H1 (cell line): ENCODE data around the gene VSTM4. TPM values are rescaled to one million over a fixed set of nuclear protein-coding genes. Genes with fewer than 3 reads are reported as not detected.

ENCODE experiments used
- BACH1 ChIP-seq: IDR thresholded peaks from 2 replicates; pipeline ENCODE4 v1.6.1; 2012; ENCODE audit warnings: low read length, improper control_type of control experiment
- KDM1A ChIP-seq: fragments of 200-600, 300-600 bp; sonication (generic); IDR thresholded peaks from 2 replicates; pipeline ENCODE4 v1.7.1; 2016; ENCODE audit warnings: mild to moderate bottlenecking, low read length, borderline replicate concordance
- POLR2AphosphoS5 ChIP-seq: IDR thresholded peaks from 2 replicates; pipeline ENCODE4 v1.6.1; 2011; ENCODE audit warnings: low read depth, low read length
- SP1 ChIP-seq: IDR thresholded peaks from 2 replicates; pipeline ENCODE4 v1.6.1; 2011; ENCODE audit warnings: low read depth, low read length
- polyA plus RNA-seq, 7 experiments: library from polyadenylated mRNA; depleted of rRNA in 3 of 7; stranded (reverse) in 5 of 7; unstranded in 2 of 7; fragments of >200 nt in 5 of 7; fragments of 200-250 nt in 2 of 7; gene quantifications; 1 replicate in 5 of 7; 2 replicates in 1 of 7; 4 replicates in 1 of 7; pipeline versions ENCODE4 v1.2.1 to v1.2.3, GENCODE V29; 2011 to 2013; ENCODE audit warnings: missing spikeins in 2 of 7, mixed read lengths in 2 of 7
- total RNA-seq: library from RNA; stranded (reverse); fragmentation: NEBNext Ultra II Directional; extraction: Animal tissue kit (Norgen Biotek cat#: 25700); gene quantifications from 2 replicates; pipeline ENCODE4 v1.2.1, GENCODE V29; 2021
- TF ChIP-seq, protein P1 (sequence below): fragments of 300-600 bp; sonication (generic); IDR thresholded peaks from 2 replicates; pipeline ENCODE4 v1.7.1; 2012; ENCODE audit warnings: low read length, moderate library complexity, mild to moderate bottlenecking, inconsistent platforms; ENCODE audit not compliant: insufficient replicate concordance

VSTM4 gene
- total and polyA plus RNA-seq, 2 of the 8 experiments (the other 6 are each of a cell fraction or from before 2014, with no cell fraction given), result 0.48 to 0.73 TPM

DNA sequence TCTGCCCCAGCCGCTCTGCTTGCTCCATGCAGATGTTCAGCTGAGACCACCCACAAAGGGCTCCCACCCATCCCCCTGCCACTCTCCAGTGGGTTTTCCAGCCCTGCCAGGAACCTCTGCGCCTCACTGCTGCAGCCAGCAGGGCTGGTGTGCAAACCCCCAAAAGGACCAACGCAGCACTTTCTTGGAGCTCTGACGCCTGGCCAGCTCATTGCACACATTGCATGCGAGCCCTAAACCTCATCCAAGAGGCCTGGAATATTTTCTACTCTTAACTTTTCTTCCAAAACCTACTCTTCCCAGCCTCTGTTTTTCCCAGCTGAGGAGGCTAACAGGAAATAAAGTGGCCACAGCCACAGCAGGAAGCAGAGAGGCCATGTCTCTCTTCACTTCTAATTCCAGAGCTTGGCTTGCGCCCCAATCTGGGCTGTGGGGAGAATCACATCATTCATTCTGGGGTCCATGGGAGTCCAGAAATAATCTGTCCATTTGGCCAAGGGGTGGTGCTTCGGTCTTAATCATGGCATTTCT is 23.1 kb upstream of the VSTM4 start (continued):
- TF ChIP-seq, protein P1, sequence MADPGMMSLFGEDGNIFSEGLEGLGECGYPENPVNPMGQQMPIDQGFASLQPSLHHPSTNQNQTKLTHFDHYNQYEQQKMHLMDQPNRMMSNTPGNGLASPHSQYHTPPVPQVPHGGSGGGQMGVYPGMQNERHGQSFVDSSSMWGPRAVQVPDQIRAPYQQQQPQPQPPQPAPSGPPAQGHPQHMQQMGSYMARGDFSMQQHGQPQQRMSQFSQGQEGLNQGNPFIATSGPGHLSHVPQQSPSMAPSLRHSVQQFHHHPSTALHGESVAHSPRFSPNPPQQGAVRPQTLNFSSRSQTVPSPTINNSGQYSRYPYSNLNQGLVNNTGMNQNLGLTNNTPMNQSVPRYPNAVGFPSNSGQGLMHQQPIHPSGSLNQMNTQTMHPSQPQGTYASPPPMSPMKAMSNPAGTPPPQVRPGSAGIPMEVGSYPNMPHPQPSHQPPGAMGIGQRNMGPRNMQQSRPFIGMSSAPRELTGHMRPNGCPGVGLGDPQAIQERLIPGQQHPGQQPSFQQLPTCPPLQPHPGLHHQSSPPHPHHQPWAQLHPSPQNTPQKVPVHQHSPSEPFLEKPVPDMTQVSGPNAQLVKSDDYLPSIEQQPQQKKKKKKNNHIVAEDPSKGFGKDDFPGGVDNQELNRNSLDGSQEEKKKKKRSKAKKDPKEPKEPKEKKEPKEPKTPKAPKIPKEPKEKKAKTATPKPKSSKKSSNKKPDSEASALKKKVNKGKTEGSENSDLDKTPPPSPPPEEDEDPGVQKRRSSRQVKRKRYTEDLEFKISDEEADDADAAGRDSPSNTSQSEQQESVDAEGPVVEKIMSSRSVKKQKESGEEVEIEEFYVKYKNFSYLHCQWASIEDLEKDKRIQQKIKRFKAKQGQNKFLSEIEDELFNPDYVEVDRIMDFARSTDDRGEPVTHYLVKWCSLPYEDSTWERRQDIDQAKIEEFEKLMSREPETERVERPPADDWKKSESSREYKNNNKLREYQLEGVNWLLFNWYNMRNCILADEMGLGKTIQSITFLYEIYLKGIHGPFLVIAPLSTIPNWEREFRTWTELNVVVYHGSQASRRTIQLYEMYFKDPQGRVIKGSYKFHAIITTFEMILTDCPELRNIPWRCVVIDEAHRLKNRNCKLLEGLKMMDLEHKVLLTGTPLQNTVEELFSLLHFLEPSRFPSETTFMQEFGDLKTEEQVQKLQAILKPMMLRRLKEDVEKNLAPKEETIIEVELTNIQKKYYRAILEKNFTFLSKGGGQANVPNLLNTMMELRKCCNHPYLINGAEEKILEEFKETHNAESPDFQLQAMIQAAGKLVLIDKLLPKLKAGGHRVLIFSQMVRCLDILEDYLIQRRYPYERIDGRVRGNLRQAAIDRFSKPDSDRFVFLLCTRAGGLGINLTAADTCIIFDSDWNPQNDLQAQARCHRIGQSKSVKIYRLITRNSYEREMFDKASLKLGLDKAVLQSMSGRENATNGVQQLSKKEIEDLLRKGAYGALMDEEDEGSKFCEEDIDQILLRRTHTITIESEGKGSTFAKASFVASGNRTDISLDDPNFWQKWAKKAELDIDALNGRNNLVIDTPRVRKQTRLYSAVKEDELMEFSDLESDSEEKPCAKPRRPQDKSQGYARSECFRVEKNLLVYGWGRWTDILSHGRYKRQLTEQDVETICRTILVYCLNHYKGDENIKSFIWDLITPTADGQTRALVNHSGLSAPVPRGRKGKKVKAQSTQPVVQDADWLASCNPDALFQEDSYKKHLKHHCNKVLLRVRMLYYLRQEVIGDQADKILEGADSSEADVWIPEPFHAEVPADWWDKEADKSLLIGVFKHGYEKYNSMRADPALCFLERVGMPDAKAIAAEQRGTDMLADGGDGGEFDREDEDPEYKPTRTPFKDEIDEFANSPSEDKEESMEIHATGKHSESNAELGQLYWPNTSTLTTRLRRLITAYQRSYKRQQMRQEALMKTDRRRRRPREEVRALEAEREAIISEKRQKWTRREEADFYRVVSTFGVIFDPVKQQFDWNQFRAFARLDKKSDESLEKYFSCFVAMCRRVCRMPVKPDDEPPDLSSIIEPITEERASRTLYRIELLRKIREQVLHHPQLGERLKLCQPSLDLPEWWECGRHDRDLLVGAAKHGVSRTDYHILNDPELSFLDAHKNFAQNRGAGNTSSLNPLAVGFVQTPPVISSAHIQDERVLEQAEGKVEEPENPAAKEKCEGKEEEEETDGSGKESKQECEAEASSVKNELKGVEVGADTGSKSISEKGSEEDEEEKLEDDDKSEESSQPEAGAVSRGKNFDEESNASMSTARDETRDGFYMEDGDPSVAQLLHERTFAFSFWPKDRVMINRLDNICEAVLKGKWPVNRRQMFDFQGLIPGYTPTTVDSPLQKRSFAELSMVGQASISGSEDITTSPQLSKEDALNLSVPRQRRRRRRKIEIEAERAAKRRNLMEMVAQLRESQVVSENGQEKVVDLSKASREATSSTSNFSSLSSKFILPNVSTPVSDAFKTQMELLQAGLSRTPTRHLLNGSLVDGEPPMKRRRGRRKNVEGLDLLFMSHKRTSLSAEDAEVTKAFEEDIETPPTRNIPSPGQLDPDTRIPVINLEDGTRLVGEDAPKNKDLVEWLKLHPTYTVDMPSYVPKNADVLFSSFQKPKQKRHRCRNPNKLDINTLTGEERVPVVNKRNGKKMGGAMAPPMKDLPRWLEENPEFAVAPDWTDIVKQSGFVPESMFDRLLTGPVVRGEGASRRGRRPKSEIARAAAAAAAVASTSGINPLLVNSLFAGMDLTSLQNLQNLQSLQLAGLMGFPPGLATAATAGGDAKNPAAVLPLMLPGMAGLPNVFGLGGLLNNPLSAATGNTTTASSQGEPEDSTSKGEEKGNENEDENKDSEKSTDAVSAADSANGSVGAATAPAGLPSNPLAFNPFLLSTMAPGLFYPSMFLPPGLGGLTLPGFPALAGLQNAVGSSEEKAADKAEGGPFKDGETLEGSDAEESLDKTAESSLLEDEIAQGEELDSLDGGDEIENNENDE, result no peak
- TF ChIP-seq KDM1A, result no peak
- no peak for TF ChIP-seq SP1
- TF ChIP-seq BACH1, result no peak
- no peak for TF ChIP-seq POLR2AphosphoS5
